ENCODE data around the gene TBX10.
"Not testable (repeated sequence)": the region's sequence is repeated elsewhere in the genome, so short reads cannot be mapped to it uniquely, and the experiment has no call there.

The TBX10 gene

DNA sequence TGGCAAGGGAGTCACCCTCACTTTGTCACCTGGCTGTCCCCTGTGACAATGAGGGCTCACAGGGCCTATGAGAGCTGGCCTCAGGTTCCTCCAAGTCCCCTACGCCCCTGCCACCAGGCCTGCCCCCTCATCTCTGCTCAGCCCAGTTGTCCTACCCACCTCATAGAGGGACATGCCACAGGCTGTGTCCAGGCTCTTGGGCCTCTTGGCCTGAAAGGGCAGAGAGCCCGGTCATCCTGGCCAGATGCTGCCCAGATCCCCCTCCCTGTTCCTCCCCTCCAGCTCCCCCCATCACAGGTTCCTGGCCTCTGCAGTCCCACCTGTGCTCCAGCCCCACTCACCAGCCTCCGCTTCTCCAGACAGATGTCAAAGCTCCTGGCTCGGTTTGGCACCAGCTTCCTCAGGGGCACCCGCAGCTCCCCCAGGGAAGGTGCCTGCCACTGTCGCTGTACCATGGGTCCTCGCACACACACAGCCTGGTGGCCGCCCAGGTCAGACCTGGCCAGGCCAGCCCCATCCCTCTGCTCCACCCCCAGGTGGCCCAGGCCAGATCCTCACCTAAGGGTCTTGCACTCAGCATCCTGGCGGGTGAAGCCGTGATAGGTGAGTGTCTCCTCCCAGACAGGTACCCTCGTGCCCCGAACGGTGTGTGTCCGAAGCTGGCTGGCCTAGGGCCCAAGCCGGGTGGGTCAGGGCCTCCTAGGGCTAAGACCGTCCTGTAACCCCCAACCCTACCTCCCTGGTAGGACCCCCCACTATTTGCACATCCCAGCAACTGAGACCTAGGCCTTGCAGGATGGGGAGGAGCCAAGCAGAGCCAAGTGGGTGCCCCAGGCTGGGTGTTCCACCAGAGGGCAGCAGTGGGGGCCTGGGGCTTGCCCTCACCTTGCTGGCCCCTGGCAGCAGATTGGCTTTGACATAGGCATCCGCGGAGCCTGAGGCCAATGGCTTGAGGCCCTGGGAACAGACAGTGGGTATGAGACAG is 24.5 kb downstream of the TBX10 start:
- DNase-seq, result peak; percentile 67

DNA sequence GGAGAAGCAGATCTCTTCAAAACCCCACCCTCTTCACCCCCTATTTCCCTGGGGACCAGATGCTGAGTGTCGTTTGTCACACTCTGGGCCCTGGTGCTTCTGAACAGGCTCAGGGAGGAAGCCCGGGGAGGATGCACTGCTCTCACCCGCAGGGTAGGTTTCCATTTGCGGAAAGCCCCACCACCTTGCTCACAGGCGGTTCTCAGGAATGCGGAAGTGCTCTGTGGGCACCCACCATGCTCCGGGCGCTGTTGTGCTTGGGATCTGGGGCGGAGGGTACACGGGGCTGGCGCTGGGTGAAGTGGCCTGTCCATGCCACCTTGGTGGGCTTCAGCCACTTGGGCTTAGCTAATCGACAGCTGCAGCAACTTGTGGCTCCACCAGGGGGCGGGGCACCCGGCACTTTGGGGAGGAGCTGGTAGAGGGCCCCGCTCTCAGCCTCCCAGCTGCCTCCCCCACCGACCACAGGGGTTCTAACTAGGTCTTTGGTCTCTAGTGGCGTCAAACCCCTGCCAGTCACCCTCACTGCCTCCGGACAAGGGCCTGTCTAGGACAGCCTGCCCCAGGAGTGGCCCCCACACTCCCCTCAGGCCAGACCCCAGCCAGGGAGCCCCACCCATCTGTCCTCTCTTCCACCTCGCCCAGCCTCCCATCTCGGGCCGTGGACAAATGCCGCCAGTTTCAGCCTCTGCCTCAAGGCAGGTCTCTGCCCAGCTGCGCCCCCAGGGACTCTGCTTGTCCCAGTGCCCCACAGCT is 25.4 kb downstream of the TBX10 start:
- peak; percentile 84 for DNase-seq

DNA sequence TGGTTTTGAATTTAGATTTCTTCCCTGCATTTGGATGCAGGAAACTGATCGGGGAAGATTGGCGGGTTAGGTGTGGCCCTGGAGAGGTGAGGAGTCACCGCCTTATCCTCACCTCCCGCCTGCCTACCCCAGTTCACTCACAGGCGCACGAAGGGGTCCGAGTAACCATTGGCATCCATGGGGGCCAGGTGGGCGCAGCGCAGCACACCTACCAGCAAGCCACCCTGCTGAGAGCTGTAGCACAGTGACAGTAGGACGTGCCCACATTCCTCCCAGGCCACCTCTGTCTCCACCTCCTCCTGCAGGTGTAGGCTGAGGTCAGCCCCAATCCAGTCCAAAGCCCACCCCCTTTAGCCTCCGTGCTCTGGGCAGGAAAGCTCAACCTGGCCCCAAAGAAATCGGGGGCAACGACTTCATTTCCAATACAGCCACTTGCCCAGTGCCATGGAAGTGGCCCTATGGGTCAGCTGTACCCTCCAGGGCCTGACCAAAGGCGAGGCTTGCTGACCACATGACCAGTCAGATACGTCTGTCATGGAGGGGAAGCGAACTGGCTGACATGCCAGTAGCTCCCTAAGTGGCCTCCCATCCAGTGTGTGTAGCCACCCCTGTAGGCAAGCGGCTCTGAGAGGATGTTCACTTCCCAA is 26.1 kb downstream of the TBX10 start:
- no peak for DNase-seq

DNA sequence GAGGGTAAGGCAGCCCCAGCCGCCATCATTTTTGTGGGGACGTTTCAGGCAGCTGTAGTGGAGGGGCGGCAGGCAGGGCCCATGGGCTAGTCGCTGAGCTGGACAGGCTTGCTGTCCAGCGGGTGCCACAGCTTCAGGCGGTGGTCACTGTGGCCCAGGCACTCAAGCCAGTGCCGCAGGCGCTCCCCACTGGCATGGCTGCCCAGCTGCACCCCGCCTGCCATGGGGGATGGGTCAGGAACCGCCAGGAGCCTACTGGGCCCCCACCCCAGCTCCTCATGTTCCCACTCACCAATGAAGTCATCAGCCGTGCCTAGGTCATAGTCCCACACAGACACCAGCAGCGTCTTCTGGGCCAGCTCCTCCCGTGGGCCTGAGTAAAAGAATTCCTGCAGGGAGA is 26.8 kb downstream of the TBX10 start:
- DNase-seq, result no peak

DNA sequence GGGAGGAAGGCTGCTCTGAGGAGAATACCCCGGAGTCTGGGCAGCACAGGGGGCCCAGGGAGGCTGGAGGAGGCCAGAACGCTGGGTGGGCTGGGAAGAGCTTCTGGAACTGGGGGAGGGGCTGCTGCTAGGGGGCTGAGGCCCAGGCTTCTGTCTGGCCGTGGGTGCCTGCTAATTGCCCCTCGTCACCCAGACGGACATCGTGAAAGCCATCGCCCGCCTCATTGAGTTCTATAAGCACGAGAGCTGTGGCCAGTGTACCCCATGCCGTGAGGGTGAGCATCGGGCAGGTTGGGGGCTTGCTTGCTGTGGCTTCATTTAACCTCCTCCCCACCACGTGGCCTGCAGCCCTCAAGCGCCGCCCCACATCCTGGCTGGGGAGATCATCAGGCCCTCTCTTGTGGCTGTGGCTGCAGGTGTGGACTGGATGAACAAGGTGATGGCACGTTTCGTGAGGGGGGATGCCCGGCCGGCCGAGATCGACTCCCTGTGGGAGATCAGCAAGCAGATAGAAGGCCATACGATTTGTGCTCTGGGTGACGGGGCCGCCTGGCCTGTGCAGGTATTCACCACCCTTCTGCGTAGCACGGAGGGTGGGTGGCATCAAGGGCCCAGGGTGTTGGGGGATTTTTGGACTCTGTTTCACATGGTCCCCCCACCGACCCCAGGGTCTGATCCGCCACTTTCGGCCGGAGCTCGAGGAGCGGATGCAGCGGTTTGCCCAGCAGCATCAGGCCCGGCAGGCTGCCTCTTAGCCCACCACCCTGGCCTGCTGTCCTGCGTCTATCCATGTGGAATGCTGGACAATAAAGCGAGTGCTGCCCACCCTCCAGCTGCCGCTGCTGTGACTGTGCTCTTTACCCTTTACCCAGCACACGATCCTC is 27.6 kb downstream of the TBX10 start:
- DNase-seq, result no peak

DNA sequence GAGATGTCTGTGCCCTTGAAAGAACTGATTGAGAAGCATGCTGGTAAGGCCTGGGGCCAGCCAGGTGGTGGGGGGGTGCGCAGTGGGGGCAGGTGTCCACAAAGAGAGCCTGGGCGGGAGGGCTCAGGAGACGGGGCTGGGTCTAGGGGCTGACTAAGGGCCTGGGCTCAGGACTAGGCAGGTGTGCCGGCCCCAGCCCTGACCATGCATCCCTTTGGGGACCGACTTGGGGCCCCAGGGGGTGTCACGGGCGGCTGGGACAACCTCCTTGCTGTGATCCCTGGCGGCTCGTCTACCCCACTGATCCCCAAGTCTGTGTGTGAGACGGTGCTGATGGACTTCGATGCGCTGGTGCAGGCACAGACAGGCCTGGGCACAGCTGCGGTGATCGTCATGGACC is 28.4 kb downstream of the TBX10 start:
- no peak for DNase-seq

DNA sequence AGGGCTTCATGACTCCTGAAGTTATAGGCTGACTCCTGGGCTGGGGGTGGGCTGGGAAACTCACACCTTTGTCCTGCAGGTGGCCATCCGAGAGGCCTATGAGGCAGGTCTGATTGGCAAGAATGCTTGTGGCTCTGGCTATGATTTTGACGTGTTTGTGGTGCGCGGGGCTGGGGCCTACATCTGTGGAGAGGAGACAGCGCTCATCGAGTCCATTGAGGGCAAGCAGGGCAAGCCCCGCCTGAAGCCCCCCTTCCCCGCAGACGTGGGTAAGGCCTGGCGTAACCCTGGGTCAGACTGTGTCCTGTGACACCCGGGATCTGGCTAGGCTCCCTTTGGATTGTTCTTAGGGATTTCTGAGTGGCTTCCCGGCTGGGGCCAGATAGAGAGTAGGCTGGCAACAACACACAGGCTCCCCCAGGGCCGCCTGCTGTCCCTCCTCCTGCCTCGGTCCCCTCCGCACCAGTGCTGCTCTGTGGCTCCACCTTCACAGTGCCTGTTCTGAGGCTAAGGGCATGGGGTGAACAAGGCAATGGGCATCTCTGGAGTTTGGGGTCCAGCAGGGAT is 29.2 kb downstream of the TBX10 start:
- no peak for DNase-seq

DNA sequence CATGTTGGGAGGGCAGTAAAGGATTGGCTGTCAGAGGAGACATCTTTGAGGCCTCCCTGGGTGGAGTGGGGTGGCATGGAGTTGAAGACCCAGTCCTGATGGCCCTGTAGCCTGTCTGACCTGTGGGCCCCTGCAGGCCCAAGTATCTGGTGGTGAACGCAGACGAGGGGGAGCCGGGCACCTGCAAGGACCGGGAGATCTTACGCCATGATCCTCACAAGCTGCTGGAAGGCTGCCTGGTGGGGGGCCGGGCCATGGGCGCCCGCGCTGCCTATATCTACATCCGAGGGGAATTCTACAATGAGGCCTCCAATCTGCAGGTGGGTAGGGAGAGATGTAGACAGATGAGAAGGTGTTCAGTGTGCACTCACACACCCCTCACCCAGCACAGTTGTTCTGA is 30.2 kb downstream of the TBX10 start:
- DNase-seq, result no peak

DNA sequence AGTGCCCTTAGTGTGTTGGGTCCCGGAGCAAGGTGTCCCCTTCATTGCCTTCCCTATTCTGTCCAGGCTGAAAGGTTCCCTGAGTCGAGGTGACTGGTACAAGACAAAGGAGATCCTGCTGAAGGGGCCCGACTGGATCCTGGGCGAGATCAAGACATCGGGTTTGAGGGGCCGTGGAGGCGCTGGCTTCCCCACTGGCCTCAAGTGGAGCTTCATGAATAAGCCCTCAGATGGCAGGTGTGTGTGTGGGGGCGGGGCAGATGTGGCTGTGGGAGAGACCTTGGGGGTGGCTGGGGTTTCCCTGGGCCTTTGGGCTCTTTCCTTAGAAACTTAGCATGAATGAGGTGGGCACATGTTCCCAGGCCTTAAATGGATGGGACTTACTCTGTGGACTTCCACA is 31.1 kb downstream of the TBX10 start:
- no peak for DNase-seq

DNA sequence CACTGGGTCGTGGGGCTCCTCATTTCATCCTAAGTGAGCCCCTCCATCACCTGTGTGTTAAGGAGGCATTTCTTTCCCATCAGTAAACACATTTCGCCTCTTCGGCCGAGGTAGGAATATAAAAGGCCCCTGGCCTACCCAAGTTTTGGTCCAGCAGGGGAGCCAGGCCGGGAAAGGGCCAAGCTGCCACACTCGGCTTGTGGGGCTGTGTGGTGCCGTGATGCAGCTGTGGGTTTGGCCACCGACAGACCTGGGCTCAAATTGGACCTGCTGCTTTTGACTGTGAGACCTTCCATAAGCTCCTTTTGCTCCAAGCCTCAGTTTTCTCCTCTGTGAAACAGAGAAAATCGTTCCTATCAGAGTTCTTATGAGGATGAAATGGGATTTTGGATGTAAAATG is 32.1 kb downstream of the TBX10 start:
- DNase-seq, result no peak

DNA sequence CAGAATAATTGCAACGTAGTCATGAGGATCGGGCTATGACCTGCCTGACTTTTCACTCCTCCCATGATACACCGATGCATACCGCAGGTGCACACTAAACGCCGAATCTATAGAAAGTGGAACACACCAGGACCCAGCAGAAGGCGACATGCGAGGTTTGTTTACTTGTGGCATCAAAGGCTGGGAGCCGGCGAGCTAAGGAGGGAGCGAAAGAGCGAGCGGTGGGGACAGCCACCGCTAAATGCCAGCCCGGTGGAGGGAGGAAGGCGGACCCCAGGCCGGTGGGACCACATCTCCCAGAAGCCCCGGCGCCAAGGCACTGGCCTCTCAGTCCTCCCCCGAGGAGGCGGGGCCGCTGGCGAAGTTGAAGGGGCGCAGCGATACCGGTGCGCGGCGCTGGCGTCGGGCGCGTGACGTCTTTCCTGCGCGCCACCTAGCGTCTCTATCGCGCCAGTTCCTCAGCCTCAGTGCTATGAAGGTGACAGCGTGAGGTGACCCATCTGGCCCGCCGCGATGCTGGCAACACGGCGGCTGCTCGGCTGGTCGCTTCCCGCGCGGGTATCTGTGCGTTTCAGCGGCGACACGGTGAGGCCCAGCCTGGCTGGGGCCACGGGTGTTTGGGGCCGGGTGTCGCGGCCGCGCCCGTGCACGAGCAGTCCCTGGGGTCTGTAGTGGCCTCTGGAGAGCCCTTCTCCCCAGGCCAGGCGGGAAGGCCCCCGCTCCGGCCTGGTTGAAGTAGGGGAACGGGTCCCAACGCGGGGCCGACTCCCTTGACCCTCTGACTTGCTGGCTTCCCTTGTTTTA is 32.9 kb downstream of the TBX10 start, which contains the start of gene NDUFV1:
NDUFV1 (plus strand) TSS at position 445 of the 804 bp plus-strand sequence; CDS start at position 514, 69 bp downstream.
- DNase-seq, result peak; percentile 97

DNA sequence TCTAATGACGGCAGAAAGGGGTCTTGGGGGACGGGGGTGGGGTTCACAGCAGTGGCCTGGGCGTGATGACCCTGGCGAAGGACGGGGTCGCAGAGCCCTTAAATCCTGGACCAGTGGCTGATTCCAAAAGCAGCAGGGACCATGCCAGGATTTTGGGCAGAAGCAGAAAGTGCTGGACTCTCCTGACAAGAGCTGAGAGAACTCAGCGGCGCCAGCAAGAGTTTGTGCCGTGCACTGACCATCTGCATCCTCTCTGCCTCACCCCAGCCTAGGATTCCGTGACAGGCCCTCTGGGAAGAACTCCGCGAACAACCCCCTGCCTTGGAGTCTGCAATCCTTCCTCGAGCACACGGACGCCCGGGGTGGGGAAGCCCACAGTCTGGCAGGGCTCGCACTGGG is 33.5 kb downstream of the TBX10 start:
- DNase-seq, result no peak

DNA sequence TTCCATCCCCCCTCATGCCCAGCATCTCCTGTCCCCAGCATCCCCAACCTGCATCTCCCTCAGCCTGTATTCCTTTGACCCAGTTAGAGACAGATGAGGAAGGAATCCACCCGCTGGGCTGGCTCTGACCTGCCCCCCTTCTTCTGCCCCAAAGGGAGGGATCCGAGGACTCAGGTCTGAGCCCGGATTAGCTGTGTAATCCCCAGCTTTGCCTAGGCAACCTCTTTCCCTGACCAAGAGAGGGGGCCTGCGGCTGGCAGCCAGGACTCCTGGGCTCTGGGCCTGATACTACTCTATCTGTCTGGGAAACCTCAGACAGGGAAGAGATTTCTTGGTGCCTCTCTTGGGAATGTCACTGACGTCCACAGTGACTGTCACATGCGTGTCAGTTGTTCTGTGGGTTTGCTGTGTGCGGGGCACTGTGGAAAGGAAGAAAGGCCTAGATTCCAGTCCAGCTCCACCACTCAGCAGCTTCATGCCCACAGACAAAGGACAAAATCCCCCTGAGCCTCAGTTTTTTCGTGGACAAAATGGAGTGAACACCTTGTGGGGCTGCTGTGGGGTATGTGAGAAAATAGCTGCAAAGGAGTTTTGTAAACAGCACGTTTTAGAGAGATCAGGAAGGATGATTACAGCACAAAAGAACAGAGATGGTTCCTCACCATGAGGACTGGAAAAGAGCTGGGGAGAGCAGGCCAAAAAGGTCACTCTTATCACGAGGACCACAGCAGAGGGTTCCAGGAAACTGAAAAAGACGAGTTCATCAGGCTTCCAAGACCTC is 34.1 kb downstream of the TBX10 start:
- DNase-seq, result no peak

DNA sequence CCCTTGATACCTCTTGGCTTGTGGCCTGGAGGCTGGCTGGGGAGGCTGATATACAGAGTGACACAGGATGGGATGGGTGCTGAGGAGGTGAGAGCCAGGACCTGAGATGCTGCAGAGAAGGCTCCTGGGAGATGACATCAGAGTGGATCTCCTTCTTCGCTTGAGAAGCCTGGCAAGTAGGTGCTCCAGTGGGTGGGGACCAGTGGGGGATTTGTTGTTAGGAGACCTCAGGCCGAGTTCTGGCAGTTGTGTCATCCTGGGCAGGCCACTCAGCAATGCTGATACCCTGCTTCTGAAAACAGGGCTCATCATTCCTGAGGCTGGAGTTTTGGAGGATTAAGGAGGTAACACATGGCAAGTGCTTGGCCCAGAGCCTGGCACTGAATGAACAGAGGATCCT is 34.7 kb downstream of the TBX10 start:
- DNase-seq, result no peak

DNA sequence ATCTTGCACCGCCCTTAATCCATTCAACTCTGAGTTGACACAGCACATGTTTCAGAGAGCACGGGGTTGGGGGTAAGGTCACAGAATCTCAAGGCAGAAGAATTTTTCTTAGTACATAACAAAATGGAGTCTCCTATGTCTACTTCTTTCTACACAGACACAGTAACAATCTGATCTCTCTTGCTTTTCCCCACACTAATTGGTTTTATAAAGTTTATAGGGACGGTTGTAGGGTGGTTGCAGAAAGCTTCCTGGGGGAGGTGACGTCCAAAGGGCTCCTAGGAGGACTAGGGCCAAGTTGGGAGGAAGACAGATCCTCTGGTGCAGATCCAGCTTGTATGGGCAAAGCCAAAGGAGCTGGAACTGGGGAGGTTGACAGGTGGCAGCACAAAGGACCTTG is 35.4 kb downstream of the TBX10 start:
- DNase-seq, result not testable (repeated sequence)

DNA sequence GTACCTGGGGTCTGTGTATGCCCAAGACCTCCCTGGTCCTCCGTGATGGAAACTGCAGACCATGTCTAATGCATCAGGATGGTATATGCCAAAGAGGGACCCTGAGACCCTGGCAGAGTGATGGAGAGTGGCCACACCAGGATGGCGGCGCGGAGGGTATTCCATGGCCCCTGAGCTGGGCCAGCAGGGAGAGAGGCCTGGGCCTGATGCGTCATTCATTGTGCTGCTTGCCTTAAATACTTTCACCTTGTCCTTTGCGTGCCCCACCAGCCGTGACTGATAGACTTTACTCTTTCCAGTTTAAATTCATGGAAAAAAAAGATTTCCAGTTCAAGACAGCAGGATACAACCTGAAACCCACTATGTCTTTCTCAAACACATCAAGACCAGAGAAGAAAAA is 38.5 kb downstream of the TBX10 start:
- DNase-seq, result no peak

DNA sequence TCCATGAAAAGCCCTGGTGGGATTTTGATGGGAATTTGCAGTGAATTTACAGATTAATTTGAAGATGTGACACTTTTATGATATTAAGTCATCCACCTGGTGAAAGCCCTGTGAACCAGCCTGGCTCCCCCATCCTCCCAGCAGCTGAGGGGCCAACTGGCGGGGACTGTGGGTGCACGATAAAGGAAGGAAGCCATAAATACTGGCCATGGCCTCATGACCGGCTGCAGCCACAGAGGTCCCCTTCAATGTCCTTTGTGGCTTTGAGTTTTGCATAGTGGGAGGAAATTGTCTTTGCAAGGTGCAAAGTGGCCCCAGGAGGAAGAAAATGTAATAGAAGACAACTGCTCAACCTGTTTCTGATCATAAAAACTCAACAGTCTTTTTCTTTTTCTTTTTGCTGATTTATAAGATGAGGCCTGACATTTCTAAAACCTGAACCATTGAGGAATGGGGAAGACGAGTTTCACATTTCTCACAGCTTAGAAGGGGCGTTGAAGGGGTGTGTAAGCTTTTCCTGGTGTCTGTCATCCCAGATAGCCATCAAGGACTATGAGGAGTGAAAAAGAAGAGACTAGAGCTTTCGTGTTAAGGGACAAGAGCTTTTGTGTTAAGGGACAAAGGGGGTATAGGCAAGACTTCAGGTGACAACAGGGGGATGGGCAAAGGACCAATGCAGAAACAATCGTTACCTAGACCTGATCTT is 39.1 kb downstream of the TBX10 start:
- DNase-seq, result no peak

DNA sequence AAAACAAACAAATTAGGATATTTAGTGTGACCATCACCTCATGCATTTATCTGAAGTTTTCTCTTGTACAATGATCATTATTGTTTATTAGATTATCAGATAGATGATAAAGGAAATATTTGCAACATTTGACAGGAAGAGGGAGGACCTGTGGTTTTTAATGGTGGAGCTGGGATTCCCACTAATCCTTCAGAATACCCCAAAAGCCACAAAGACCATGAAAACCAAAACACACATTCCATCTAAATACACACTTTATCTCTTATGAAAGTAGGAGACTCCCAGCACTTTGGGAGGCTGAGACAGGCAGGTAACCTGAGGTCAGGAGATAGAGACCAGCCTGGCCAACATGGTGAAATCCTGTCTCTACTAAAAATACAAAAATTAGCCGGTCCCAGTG is 40.4 kb downstream of the TBX10 start:
- no peak for DNase-seq

DNA sequence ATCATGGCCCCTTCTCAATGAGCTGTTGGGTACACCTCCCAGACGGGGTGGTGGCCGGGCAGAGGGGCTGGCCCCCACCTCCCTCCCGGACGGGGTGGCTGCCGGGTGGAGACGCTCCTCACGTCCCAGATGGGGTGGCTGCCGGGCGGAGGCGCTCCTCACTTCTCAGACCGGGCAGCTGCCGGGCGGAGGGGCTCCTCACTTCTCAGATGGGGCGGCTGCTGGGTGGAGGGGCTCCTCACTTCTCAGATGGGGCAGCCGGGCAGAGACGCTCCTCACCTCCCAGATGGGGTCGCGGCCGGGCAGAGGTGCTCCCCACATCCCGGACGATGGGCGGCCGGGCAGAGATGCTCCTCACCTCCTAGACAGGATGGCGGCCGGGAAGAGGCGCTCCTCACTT is 41.6 kb downstream of the TBX10 start:
- not testable (repeated sequence) for DNase-seq

DNA sequence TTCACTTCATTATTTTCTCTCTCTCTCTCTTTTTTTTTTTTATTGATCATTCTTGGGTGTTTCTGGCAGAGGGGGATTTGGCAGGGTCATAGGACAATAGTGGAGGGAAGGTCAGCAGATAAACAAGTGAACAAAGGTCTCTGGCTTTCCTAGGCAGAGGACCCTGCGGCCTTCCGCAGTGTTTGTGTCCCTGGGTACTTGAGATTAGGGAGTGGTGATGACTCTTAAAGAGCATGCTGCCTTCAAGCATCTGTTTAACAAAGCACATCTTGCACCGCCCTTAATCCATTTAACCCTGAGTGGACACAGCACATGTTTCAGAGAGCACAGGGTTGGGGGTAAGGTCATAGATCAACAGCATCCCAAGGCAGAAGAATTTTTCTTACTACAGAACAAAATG is 42.1 kb downstream of the TBX10 start:
- not testable (repeated sequence) for DNase-seq
